ENCODE data around the gene CDYL.

CDYL gene

DNA sequence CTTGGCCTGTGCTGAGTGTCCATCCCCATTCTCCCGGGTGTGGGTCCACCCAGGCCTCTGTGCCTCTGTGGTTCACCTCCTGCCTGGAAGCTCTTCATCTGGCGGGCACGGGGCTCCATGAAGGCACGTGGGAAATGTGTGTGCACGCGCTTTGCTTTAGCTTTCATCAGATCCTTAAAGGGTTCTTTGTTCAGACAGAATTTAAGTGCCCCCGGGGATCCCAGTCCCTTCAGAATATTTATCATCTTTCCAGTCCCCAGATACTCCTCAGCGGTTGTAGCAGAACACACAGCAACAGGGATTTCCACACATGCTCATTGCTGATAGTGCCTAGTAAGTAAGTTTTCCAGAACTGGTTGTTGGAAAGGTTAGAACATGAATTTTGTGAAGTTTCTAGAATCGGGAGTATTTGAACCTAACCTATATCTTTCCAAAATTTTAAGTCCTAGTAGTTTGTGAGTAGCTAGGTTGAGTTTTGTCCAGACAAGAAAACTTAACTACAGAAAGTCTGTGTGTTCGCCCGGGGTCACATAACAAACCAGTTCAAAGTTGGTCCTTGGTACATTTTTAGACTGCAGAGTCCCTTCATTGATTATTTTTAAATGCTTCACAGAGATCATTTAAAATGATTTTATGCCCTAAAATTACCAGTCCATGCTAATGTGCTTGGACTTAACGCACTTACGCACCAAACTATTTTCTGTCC, 159.9 kb downstream of the CDYL start:
- no peak for DNase-seq (ENCODE audit: low read depth in 2 of 2)

DNA sequence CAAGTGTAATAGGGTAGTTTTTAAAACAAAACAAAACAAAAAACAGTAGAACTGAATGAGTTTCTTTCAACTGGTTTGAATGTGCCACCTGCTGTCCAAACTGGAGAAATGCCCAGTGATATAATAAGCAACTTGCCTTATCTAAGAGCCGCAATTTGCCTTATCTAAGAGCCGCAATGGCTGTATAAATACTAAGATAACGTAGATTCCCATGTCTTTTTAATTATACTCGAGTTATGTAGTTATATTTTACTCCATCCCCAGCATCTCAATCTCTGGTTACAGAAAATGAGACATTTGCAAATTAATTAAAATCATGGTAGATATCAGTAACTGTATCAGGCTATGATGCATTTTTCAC, 160.5 kb downstream of the CDYL start:
- DNase-seq (ENCODE audit: low read depth in 2 of 2) = peak in 1 of 2 experiments; percentile 17

DNA sequence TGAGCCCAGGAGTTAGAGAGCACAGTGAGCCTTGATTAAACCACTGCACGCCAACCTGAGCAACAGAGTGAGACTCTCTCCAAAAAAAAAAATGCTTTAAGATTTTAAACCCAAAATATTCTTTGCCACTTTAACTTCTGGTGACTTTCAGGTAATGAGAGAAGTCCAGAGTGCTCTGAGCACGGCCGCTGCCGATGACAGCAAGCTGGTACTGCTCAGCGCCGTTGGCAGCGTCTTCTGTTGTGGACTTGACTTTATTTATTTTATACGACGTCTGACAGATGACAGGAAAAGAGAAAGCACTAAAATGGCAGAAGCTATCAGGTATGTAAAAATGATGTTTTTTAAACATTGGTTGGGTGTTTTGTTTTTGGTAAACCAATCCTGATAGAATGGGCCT, 161.2 kb downstream of the CDYL start:
- no peak for DNase-seq (ENCODE audit: low read depth in 2 of 2)

DNA sequence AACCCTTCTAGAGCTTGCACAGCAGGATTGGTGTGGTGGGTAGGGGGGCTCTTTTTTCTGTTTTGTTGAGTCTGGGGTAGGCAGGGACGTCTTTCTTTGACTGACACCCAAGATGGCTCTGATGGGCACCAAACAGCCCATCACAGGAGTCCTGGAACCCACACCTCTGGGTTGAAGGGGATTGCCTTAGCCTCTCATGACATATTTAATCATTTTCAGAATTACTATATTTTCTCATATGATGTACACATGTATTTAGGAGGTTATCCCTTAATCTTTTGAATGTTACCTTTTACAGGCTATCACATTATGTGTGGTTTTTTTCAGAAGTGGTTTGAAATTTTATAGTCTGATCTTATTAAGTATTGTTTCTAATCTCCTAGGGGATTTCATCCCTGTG, 163.0 kb downstream of the CDYL start:
- no peak for DNase-seq (ENCODE audit: low read depth in 2 of 2)

DNA sequence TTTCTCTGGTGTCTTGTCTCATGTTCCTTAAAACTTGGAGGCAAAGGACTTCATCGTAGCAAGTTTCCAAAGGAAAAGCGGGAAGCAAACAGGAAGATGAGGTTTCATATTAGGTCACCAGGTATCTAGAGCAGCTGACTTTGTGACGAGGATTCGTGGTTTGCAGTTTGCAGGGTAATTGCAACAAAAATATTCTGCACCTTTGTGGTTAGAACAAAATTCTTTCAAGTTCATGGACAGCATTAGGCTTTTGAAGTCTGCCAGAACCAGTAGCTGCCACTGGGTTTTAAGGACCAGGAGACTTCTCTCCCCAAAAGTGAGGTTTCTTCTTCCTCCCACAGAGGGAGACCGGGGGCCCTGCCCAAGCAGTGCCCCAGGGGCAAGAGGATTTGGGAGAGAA, 164.2 kb downstream of the CDYL start:
- no peak for DNase-seq (ENCODE audit: low read depth in 2 of 2)

DNA sequence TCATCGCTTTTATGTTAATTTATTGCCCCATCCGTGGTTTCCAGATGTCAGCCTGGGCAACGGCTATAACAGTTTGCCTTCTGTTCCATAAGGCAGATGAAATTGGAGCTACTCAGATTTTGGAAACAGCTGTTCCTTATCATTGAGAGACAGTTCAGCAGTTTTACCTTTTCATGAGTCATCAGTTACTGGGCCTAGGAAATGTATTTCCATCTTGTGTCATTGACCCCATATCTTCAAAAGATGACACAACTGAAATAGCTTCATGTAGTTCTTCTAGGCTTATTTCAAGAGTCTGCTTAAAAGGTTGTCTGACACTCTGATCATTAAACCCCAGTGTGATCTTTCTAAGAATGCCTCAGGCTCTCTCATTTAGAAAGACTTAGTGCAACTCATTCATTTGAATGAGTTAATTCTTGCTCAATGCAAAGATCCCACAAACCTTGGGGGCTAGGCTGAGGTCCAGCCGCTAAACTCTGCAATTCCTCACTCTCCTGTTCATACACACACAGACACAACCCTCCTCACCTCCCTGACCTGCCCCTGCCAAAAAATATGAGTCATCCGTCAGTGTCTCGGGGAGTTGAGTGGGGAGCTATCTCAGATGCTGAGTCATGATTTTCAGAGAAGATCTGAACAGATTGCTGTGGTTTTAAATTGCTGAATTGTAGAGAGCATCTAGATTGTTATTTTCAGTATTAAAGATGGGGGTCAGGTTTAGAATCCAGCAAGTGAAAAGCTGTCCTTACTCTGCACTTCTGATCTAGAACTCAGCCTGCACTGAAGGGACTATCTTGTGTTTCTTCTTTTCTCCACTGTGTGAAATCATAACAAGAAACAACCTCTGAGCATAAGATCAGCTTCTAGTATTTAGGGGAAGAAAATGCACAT, 165.8 kb downstream of the CDYL start:
- DNase-seq (ENCODE audit: low read depth in 2 of 2) = peak; percentile 97

DNA sequence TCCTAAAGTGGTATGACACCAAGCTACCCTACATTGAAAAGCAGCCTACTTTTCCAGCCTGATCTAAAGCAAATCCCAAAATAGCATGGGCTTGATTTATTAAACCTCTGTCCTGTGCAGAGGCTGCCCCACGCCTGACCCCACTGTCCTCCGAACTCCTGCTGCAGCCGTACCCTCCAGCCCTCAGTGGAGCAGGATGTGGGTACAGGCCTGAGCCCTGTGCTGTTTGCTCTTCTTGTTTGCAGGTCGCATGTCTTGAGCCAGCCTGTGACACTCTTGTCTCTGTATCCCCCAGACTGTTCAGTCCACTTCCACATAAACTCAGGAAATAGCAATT, 166.4 kb downstream of the CDYL start:
- DNase-seq (ENCODE audit: low read depth in 2 of 2) = no peak

DNA sequence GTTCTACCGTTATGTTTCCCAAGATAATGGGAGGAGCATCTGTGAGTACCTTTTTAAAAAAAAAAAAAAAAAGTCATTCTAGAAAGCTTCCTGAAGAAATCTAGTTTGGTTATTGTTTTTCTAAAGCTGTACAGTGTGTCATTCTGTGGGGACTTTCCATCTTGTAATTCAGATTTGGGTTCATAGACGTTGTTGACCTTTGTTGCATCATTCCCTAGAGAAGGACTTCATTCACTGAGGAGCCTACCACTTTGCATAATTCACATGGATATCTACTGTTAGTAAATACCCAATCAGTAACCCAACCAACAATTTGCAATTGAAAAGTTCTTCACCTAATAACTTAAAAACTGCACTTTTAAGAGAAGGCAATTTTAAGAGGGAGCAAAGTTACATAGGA, 167.5 kb downstream of the CDYL start:
- no peak for DNase-seq (ENCODE audit: low read depth in 2 of 2)

DNA sequence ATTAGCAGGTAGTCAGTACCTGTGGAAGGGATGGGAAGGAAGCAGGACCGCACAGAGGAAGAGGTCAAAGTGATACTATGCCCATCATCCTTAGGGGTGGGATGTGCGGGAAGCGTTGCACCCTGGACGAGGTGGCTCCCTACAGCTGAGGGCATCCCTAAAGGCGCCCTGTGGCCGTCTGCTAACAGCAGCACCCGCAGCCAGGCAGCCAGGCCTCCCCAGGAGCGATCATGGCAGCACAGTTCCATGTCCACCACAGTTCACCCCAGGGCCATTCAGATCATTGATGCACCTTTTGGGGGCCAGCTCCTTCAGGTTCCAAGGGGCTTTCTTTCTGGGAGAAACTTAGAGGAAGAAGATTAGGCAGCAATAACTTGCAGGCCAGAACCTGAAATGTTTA, 168.1 kb downstream of the CDYL start:
- DNase-seq (ENCODE audit: low read depth in 2 of 2) = no peak

DNA sequence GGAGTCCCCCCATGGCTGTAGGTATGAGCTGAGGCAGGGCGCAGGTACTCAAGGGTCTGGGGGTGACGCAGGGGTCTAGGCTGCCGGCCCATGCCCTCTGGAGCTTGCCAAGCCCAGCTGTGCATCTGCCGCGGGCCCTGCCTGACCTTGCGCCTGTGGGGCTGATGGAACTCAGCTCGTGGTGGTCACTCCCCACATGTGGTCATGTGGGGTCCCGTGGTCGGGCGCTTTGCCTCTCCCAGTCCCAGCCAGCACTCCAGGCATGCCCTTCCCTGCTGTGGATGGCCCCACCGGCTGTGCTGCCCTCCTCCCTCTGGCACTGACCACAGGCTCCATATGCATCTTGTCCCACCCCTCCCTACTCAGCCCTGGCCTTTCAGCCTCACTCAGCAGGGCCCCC, 170.3 kb downstream of the CDYL start:
- DNase-seq (ENCODE audit: low read depth in 2 of 2) = no peak

DNA sequence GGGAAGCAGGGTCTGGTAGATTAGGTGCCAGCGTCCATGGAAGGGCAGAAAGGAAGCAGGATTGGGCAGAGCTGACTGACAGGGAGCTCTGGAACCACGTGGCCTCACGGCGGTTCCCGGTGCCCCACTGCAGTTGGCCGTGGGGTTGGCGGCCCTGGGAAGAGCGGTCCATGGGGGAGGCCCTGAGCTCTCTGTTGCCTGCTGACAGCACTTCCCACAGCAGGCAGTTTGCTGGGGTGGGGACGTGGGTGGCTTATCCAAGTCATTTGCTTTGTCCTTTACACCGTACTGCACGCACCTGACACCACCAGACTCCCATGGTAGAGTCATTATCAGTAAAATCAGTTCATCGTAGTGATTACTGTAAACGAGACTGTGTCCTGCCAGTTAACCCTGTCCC, 171.5 kb downstream of the CDYL start:
- no peak for DNase-seq (ENCODE audit: low read depth in 2 of 2)

DNA sequence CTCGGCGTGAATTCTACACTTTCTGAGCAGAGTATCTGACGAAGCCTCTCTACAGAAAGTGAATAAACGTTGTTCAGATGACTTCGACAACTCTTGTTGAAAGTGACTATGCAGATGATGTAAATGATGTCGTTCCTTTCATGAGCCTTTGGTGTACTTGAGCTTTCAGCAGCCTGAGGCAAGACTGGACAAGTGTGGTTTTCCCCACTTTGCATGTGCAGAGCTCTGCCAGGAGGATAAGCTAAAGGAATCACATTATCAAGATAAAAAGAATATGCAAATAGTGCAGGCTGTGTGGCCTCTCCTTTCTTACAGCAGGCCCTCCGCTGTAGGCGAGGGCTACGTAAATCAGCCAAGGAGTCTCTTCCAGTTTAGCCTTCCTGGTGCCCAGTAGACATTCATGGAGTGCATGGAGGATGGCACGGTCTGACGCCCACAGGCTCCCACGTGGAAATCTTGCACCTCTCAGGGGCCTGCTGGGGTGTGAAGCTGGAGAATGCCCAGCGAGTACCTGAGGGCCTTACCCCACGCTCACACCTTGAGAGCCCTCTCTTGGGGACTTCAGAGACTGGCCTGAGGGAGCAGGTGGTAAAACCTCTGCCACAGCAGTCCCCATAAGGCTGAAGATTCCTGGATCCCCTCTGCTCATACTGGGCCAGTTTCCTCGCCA, 172.7 kb downstream of the CDYL start:
- no peak for DNase-seq (ENCODE audit: low read depth in 2 of 2)

DNA sequence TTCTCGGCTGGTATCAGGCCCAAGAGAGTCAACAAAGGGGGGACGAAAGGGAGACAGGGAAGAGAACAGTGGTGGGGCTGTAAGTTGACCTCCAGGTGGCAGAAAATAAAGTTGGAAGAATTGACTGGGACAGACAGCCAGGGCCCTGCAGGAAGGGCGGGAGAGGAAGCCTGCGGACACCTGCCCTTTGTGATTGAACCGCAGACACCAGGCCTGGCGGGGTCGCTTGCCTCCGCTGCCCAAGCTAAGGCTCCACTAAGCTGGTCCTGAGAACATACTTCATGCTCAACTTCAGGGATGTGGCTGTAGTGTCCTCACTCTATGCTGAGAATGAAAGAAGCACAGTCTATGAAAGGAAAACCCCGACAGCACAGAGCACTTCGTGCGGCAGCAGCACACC, 173.9 kb downstream of the CDYL start:
- DNase-seq (ENCODE audit: low read depth in 2 of 2) = no peak

DNA sequence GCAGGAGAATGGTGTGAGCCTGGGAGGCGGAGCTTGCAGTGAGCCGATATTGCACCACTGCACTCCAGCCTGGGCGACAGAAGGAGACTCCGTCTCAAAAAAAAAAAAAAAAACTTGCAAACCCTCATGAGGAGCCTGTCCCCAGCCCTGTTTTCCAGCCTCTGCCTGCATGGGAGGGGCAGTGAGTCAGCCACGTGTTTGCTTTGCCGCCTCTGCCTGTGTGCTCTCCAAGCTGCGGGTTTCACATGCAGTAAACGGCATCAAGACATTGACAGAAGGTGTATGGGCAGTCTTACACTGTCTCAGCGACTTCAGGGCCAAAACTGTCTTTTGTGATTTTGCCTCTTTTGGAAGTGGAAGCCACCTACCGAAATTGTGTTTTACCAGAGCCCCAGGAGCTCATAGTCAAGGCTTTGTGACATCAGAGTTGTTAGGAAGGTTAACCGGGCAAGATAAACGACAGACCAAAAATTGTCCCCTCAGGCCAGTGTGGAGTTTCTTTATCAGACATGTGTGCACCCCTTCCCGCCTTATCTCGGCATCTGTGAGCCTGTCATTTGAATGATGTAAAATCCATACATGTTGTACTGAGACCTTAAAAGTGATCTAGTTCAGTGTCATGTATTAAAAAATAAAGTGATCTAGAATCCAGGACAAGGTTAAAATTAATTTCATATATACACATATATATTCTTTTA, 174.8 kb downstream of the CDYL start:
- no peak for DNase-seq (ENCODE audit: low read depth in 2 of 2)

DNA sequence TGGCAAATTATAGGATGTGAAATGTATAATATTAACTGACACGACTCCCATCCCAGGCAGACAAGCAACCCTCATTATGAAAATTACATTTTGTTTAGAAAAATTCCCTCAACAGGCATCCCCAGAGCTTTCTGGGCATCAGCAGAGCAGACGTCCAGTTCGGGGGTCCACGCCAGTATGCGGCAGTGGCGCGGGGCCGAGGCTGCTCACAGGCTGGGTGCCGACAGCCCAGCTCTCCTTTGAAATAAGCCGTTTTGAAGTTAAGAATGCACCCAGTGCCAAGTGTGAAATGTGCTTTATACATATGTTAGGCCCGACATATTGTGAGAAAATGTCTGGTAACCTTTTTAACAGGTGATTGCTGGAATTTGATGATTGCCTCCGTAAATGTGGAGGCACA, 177.2 kb downstream of the CDYL start:
- DNase-seq (ENCODE audit: low read depth in 2 of 2) = no peak

DNA sequence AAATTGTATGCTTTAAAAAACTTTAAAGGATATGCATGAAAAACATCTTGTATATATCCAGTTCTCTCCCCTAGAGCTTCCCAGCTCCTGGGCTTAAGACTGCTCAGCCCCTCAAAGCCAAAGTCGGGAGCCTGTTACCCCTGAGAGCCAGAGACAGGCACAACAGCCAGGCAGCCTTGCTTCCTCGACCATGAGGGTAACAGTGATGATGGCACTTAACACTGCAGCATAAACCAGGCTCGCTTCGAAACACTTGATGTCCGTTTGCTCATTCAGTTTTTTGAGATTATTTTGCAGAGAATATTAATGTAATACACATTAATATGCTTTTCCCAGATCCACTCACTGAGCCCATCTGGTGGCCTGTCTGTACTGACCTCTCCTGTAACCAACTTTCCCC, 180.4 kb downstream of the CDYL start:
- no peak for DNase-seq (ENCODE audit: low read depth in 2 of 2)

DNA sequence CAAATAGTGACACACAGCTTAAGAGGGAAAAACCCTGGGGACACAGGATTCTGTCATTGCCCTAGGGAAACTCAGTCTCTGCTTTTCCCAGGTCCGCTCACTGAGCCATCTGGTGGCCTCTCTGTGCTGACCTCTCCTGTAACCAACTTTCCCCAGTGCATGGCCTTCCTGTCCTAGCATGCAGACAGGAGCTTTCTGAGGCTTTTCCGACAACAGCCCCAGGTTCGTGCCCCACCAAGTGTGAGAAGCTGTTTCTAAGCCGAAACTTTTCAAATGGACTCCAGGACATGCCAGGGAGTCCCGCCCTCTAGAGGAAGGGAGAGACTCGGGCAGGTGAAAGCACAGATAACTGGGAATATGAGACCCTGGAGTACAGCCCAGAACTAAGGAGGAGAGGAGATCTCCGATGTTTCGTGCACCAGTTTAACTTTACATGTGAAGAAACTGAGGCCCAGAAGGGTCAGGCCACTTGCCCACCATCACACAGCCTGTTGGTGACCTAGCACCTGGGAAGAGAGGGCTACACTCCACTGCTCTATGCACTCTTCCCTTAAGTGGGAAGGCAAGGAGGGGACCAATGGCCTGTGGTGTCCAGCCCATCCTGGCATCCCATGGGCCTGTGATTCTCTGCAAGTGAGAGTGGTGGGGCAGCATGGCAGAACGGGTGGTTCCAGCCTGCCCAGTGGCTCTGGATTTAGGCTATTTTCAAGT, 181.5 kb downstream of the CDYL start:
- no peak for DNase-seq (ENCODE audit: low read depth in 2 of 2)

DNA sequence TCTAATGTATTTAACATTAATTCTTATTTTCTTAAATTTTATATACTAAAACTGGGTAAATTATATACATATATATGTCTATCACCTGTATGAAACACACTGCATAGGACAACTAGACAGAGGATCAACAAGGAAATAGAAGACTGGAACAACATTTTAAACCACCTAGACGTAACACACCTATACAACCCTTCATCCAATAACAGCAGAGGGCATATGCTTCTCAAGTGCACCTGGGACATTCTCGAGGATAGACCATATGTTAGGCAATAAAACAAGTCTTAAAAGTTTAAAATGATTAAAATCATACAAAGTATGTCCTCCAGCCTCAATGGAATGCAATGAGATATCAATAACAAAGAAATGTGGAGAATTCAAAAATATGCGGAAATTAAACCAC, 182.4 kb downstream of the CDYL start:
- no peak for DNase-seq (ENCODE audit: low read depth in 2 of 2)

DNA sequence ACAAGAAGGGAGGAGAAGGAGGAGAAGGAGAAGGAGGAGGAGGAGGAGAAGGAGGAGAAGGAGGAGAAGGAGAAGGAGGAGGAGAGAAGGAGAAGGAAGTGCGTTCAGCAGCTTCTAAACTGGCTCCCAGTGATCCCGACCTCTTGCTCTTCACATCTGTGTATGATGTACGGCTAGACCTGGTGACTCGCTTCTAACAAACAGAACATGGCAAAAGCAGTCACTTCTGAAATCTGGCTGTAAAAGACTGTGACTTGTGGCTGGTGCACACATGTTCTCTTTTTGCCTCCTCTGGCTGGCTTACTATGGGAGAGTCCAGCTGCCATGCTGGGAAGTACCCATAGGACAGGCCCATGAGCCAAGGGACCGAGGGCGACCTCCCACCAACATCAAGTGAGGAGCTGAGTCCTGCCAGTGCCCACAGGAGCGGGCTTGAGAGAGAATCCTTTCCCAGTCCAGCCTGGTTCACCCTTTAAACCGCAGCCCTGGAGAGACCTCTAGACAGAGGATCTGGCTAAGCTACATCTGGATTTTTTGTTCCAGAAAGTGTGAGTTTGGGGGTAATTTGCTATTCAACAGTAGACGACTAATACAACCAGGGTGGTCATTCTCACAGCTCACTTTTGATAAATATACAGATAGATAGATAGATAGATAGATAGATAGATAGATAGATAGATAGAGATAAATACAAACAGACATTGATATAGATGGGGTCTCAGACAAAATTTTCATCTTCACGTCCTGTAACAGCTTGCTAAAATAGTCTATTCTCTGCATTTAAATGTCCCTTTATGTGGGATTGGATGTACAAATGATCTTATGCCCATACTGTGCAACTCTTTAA, 185.3 kb downstream of the CDYL start:
- no peak for DNase-seq (ENCODE audit: low read depth in 2 of 2)

DNA sequence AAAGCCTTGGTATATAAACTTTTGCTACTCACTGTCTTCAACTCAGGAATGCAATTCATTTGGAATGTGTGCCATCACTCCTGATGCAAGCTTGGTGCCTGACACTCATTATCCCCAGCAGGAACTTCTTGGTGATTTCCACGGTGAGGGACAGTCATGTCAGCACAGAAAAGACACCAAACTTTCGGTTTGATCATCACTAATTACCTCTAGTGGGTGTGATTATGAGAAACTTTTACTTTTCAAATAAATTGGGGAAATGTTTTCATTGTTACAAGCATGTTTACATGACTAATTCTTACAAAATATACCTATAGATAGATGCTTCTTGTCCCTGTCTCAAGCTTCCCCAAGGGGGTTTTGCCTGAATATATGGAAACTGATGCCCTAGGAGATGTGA, 186.7 kb downstream of the CDYL start:
- no peak for DNase-seq (ENCODE audit: low read depth in 2 of 2)
